GM11168 (cell line): ENCODE results near the gene IP6K3.

Experiments used
- in situ Hi-C: fragments of 300-500 bp; cut with MboI; formaldehyde crosslinking; loops from one replicate; pipeline ENCODE4 v1.12.0; 2022; ENCODE audit warnings: low sequenced_read_pairs; ENCODE audit not compliant: unreplicated experiment

Gene IP6K3

GRCh38 chr6:33778444-33779121, 31.9 kb upstream of the IP6K3 start:
- in situ Hi-C loops: no loop called here

GRCh38 chr6:33777398-33778388, 31.0 kb upstream of the IP6K3 start:
- in situ Hi-C loops: no loop called here

GRCh38 chr6:33776764-33777163, 30.1 kb upstream of the IP6K3 start:
- in situ Hi-C loops: no loop called here

- in situ Hi-C loops: no loop called here
Measured at GRCh38 chr6:33776186-33776585, 29.5 kb upstream of the IP6K3 start.

GRCh38 chr6:33774774-33775173, 28.1 kb upstream of the IP6K3 start:
- in situ Hi-C loops: no loop called here

- in situ Hi-C loops: no loop called here
Measured at GRCh38 chr6:33772902-33773472, 26.3 kb upstream of the IP6K3 start.

GRCh38 chr6:33772082-33772830, 25.6 kb upstream of the IP6K3 start:
- in situ Hi-C loops: no loop called here

- in situ Hi-C loops: no loop called here
Measured at GRCh38 chr6:33771146-33772081, 24.7 kb upstream of the IP6K3 start.

GRCh38 chr6:33770833-33771145, 24.1 kb upstream of the IP6K3 start:
- in situ Hi-C loops: no loop called here

GRCh38 chr6:33770124-33770832, 23.6 kb upstream of the IP6K3 start:
- in situ Hi-C loops: no loop called here

- in situ Hi-C loops: loop anchor here (10.0 kb wide), 1 partner anchor 55 kb away; the partner anchor contains the start of gene UQCC2
Measured at GRCh38 chr6:33769248-33769821, 22.6 kb upstream of the IP6K3 start.

- in situ Hi-C loops: loop anchor here (10.0 kb wide), 1 partner anchor 54 kb away; the partner anchor contains the start of gene UQCC2
Measured at GRCh38 chr6:33768644-33769120, 22.0 kb upstream of the IP6K3 start.

- in situ Hi-C loops: loop anchor here (10.0 kb wide), 1 partner anchor 52 kb away; the partner anchor contains the start of gene UQCC2
Measured at GRCh38 chr6:33766921-33767907, 20.5 kb upstream of the IP6K3 start.

- in situ Hi-C loops: loop anchor here (10.0 kb wide), 1 partner anchor 51 kb away; the partner anchor contains the start of gene UQCC2
Measured at GRCh38 chr6:33765368-33765767, 18.7 kb upstream of the IP6K3 start.

GRCh38 chr6:33764036-33764435, 17.3 kb upstream of the IP6K3 start:
- in situ Hi-C loops: loop anchor here (10.0 kb wide), 1 partner anchor 49 kb away; the partner anchor contains the start of gene UQCC2

- in situ Hi-C loops: loop anchor here (10.0 kb wide), 1 partner anchor 49 kb away; the partner anchor contains the start of gene UQCC2
Measured at GRCh38 chr6:33763483-33763882, 16.8 kb upstream of the IP6K3 start.

GRCh38 chr6:33762713-33763112, 16.0 kb upstream of the IP6K3 start:
- in situ Hi-C loops: loop anchor here (10.0 kb wide), 1 partner anchor 48 kb away; the partner anchor contains the start of gene UQCC2
